AG04449 (cell line): ENCODE results near the gene SYNDIG1.

ENCODE experiments used
- CTCF ChIA-PET: fragments of 350-600 bp; formaldehyde crosslinking; extraction: SDS; loops from one replicate; lab custom pipeline; 2021; ENCODE audit warnings: antibody characterized with exemption; lab: Yijun Ruan, JAX
- POLR2A ChIA-PET: fragments of 400-600, 350-600 bp; formaldehyde crosslinking; extraction: SDS; loops from one replicate; lab custom pipeline; 2020; ENCODE audit warnings: antibody characterized with exemption, inconsistent platforms; lab: Yijun Ruan, JAX
- DNase-seq: peaks from one replicate; pipeline ENCODE4 v3.0.0-alpha.2; 2010; ENCODE audit warnings: low read depth, low spot score
- H3K4me3 ChIP-seq: 2 replicates; pipeline ENCODE4 v1.5.1; 2011; ENCODE audit warnings: low read depth, mild to moderate bottlenecking, control low read depth, low read length
- TF ChIP-seq, protein P1 (sequence below): IDR thresholded peaks from one replicate; pipeline ENCODE4 v1.5.1; 2011; ENCODE audit warnings: mild to moderate bottlenecking, moderate library complexity, low read length, control low read depth, inconsistent platforms; ENCODE audit not compliant: insufficient read depth; ENCODE audit errors: missing control alignments

Gene SYNDIG1

DNA sequence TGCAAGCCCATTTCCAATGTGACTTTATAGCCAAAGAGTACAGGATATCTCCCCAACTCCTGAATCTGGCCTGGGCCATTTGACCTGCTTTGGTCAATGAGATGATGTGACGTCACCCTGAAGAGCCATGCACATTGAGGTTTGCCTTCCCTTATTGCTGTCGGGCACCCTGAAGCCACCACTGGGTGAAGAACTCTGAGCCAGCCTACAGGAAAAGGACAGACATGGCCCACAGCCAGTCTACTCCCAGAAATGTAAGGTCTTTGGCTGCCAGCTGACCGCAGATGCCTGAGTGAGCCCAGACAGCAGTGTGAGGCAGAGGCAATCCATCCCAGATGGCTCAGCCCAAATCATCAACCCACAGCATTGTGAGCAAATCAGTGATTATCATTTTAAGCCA lies 3.7 kb upstream of the SYNDIG1 start:
- DNase-seq: no peak
- H3K4me3 ChIP-seq: no peak overlapping the region
- TF ChIP-seq, protein P1, sequence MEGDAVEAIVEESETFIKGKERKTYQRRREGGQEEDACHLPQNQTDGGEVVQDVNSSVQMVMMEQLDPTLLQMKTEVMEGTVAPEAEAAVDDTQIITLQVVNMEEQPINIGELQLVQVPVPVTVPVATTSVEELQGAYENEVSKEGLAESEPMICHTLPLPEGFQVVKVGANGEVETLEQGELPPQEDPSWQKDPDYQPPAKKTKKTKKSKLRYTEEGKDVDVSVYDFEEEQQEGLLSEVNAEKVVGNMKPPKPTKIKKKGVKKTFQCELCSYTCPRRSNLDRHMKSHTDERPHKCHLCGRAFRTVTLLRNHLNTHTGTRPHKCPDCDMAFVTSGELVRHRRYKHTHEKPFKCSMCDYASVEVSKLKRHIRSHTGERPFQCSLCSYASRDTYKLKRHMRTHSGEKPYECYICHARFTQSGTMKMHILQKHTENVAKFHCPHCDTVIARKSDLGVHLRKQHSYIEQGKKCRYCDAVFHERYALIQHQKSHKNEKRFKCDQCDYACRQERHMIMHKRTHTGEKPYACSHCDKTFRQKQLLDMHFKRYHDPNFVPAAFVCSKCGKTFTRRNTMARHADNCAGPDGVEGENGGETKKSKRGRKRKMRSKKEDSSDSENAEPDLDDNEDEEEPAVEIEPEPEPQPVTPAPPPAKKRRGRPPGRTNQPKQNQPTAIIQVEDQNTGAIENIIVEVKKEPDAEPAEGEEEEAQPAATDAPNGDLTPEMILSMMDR: no peak
- ChIA-PET POLR2A (no interaction called here), CTCF (no interaction called here)

DNA sequence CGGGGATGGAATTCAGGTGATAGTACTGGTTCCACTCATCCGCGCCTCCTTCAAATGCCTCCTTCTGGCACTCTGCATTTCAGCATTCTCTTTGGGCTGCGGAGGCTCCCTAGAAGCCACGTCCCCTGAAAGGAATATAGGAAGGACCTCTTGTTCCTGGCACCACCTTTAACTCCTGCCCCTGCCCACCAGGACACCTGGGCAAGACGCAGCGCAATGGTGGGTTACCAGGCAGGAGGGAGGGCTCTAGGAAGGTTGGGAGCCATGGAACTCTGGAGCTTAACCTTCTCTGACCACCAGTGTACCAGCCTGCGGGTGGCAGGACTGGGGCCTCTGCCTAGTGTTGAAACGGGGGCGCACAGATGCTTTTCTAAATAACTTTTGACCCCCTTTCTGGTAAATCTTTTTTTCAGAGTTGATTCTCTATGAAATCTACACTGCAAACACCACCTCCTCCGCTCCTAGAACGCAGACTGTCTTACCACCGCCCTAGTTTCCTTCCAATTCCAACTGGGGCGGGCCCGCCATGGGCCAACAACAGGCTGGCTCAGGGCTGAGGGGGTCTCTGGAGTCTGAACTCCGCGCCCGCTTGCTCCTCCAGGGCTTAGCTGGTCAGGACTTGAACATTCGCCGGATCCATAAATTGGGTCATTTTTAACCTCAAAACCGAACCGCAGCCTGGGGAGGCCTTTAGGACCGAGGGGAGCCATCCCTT lies 871 bp upstream of the SYNDIG1 start:
- ChIA-PET POLR2A (no interaction called here), CTCF (interaction anchor here (1.9 kb wide), 1 partner anchor 449 kb away, joined by 5 read pairs; no protein-coding TSS in a partner anchor)
- H3K4me3 ChIP-seq: no peak overlapping the region; the same call in 1 of the 2 replicates
- DNase-seq: no peak
- TF ChIP-seq, protein P1: no peak

DNA sequence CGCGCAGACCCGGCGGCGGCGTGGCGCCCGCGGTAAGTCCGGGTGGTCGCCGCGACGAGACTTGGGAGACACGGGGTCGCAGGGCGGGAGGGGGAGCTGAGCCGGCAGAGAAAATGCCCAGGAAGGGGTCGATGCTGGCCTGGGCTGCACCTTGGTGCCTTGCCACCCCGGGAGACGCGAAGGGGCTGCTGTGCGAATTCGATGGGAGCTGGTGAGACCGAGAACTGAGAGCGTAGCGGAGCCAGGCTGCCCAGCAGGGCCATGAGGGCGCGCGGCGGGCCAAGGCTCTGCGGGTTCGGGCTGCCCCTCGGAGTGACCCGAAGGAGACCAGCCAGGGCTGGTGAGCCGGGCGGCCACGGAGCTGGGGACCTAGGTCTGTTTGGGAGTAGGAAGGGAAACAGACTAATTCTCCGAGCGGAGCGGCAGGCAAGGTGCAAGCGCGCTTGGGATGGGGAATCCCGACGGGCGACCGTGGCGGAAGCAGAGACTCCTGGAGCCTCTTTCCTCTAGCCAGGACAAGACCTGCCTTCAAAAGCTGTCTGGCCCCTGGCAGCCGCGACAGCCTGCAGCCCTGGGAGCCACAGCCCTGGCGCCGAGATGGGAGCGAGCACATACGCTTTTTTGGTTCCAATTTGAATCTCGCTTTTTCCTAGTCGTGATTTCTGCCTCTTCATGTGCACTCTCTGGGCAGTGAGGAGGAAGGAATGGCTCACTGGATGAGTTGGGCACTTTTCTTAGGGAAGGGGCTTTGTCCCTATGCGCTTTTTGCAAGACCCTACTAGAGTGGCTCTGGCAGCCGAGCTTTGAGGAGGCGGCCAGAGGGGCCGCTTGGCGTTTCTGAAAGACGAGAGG lies 691 bp downstream of the SYNDIG1 start:
- CTCF ChIA-PET: no interaction called here
- peak overlapping the region; percentile 40 for H3K4me3 ChIP-seq
- DNase-seq: no peak
- TF ChIP-seq, protein P1: no peak
- POLR2A ChIA-PET: no interaction called here

GRCh38 chr20:24470746-24471582 lies 1.5 kb downstream of the SYNDIG1 start:
- DNase-seq: no peak
- TF ChIP-seq, protein P1: no peak
- H3K4me3 ChIP-seq: peak overlapping the region; percentile 40; the same call in 1 of the 2 replicates
- ChIA-PET POLR2A (interaction anchor here (0.7 kb wide), 1 partner anchor 130 kb away, joined by 4 read pairs; no protein-coding TSS in a partner anchor), CTCF (no interaction called here)

GRCh38 chr20:24472426-24472825 lies 3.0 kb downstream of the SYNDIG1 start:
- ChIA-PET POLR2A (no interaction called here), CTCF (no interaction called here)
- no peak overlapping the region for H3K4me3 ChIP-seq
- DNase-seq: no peak
- TF ChIP-seq, protein P1: no peak
